Activated CD8-positive, alpha-beta T cell treated with anti-CD3 and anti-CD28 coated beads for 36 hours (primary cell): Measurements from ENCODE around the gene PHLDA1. TPM values are rescaled to one million over a fixed set of nuclear protein-coding genes. Genes with fewer than 3 reads are reported as not detected.
"Not testable (repeated sequence)": the region's sequence is repeated elsewhere in the genome, so short reads cannot be mapped to it uniquely, and the experiment has no call there.

Experiments
- ATAC-seq: fragments of 200-7000 bp; cut with Tn5 transposase; one replicate; pipeline ENCODE4 v1.10.0; 2021; ENCODE audit warnings: mild to moderate bottlenecking, moderate library complexity
- CTCF ChIA-PET: fragments of 350-600 bp; sonication (Branson Sonifier 250); formaldehyde crosslinking; loops from one replicate; lab custom pipeline; 2021; ENCODE audit warnings: antibody characterized with exemption; lab: Charles Lee
- POLR2A ChIA-PET: fragments of 350-600 bp; sonication (Branson Sonifier 250); formaldehyde crosslinking; loops from one replicate; lab custom pipeline; 2021; ENCODE audit warnings: antibody characterized with exemption; lab: Charles Lee
- DNase-seq: peaks from one replicate; pipeline ENCODE4 v3.0.0-alpha.2; 2020
- H3K27ac Mint-ChIP-seq: one replicate; pipeline ENCODE4 v1.8.0; 2021; ENCODE audit warnings: mild to moderate bottlenecking, mixed read lengths
- H3K27me3 Mint-ChIP-seq: one replicate; pipeline ENCODE4 v1.8.0; 2021; ENCODE audit warnings: mixed read lengths
- H3K36me3 Mint-ChIP-seq: one replicate; pipeline ENCODE4 v1.8.0; 2021; ENCODE audit warnings: low read depth, mixed read lengths
- H3K4me1 Mint-ChIP-seq: one replicate; pipeline ENCODE4 v1.8.0; 2021; ENCODE audit warnings: low read depth, mixed read lengths
- H3K4me3 Mint-ChIP-seq: one replicate; pipeline ENCODE4 v1.8.0; 2021; ENCODE audit warnings: mild to moderate bottlenecking, moderate library complexity, mixed read lengths
- H3K9me3 Mint-ChIP-seq: one replicate; pipeline ENCODE4 v1.8.0; 2021; ENCODE audit warnings: mixed read lengths
- CTCF ChIP-seq: fragments of 200-600 bp; IDR thresholded peaks from one replicate; pipeline ENCODE4 v1.8.0; 2022; ENCODE audit warnings: antibody characterized with exemption, mild to moderate bottlenecking
- intact Hi-C: fragments of 100-400 bp; cut with micrococcal nuclease; formaldehyde crosslinking; loops from one replicate; pipeline ENCODE4 v1.10.0; 2022
- total RNA-seq, 2 experiments: library from RNA; stranded (reverse); gene quantifications; one replicate each; pipeline ENCODE4 v1.2.3, GENCODE V29; 2021

Gene PHLDA1
- total RNA-seq, 2 experiments from 2014 or later: 33.9 to 35.0 TPM

GRCh38 chr12:75995691-75996090 is 35.9 kb downstream of the PHLDA1 start:
- H3K27me3 Mint-ChIP-seq: no peaks in the 10 kb centered on the region
- H3K27ac Mint-ChIP-seq: no peak overlapping the region
- ChIA-PET POLR2A (interaction anchor here (1.6 to 2.5 kb wide), 2 partner anchors 25 to 36 kb away, joined by 6 to 8 read pairs; partner anchors contain the start of gene PHLDA1), CTCF (interaction anchor here (0.9 to 1.3 kb wide), 2 partner anchors 32 to 68 kb away, joined by 3 read pairs; no protein-coding TSS in a partner anchor)
- no peak for TF ChIP-seq CTCF
- peaks cover 46% of the 10 kb centered on the region for H3K4me1 Mint-ChIP-seq
- no peaks in the 10 kb centered on the region for H3K9me3 Mint-ChIP-seq
- ATAC-seq (no peak), DNase-seq (no peak)
- intact Hi-C loops: loop anchor here (2.0 kb wide), 1 partner anchor 17 kb away; no protein-coding TSS in a partner anchor
- H3K4me3 Mint-ChIP-seq: no peak overlapping the region
- no peaks in the 10 kb centered on the region for H3K36me3 Mint-ChIP-seq

- peaks cover 51% of the 10 kb centered on the region for H3K4me1 Mint-ChIP-seq
- no peak for TF ChIP-seq CTCF
- CTCF ChIA-PET: interaction anchor here (0.8 to 1.5 kb wide), 3 partner anchors 9 to 26 kb away, joined by 3 to 4 read pairs (median 4); no protein-coding TSS in a partner anchor
These were observed 37.4 kb downstream of the PHLDA1 start for GRCh38 chr12:75994069-75994740.

GRCh38 chr12:75991753-75992152 is 39.8 kb downstream of the PHLDA1 start:
- Mint-ChIP-seq H3K4me1 (peaks cover 46% of the 10 kb centered on the region), H3K27ac (no peak overlapping the region), H3K36me3 (peaks cover 6% of the 10 kb centered on the region), H3K4me3 (no peak overlapping the region), H3K27me3 (peaks cover 5% of the 10 kb centered on the region), H3K9me3 (peaks cover 17% of the 10 kb centered on the region)
- ATAC-seq: no peak
- no peak for TF ChIP-seq CTCF
- POLR2A ChIA-PET: interaction anchor here (0.6 to 0.9 kb wide), 2 partner anchors 19 to 32 kb away, joined by 3 read pairs; no protein-coding TSS in a partner anchor
- CTCF ChIA-PET: interaction anchor here (1.0 kb wide), 1 partner anchor 48 kb away, joined by 3 read pairs; no protein-coding TSS in a partner anchor
- no peak for DNase-seq
- intact Hi-C loops: no loop called here

More at GRCh38 chr12:75994069-75994740, 37.4 kb downstream of the PHLDA1 start:
- Mint-ChIP-seq H3K27me3 (peaks cover 4% of the 10 kb centered on the region), H3K4me3 (no peak overlapping the region), H3K9me3 (no peaks in the 10 kb centered on the region), H3K27ac (peak overlapping the region; percentile 69), H3K36me3 (no peaks in the 10 kb centered on the region)
- ATAC-seq (peak; percentile 81), DNase-seq (peak; percentile 63)
- POLR2A ChIA-PET: interaction anchor here (1.0 to 2.5 kb wide), 4 partner anchors 15 to 37 kb away, joined by 3 to 8 read pairs (median 6); partner anchors contain the start of gene PHLDA1
- intact Hi-C loops: loop anchor here (1.0 to 2.0 kb wide), 2 partner anchors 15 to 26 kb away; no protein-coding TSS in a partner anchor

- no peak overlapping the region for H3K4me3 Mint-ChIP-seq
- peaks cover 5% of the 10 kb centered on the region for H3K27me3 Mint-ChIP-seq
- ChIA-PET POLR2A (interaction anchor here (1.2 kb wide), 2 partner anchors 11 to 57 kb away, joined by 4 read pairs; no protein-coding TSS in a partner anchor), CTCF (interaction anchor here (1.2 to 1.4 kb wide), 2 partner anchors 30 to 46 kb away, joined by 3 to 4 read pairs; no protein-coding TSS in a partner anchor)
- H3K4me1 Mint-ChIP-seq: peaks cover 50% of the 10 kb centered on the region
- H3K9me3 Mint-ChIP-seq: peaks cover 17% of the 10 kb centered on the region
- no peak for DNase-seq
- H3K27ac Mint-ChIP-seq: no peak overlapping the region
- intact Hi-C loops: no loop called here
- peaks cover 6% of the 10 kb centered on the region for H3K36me3 Mint-ChIP-seq
- ATAC-seq: no peak
- TF ChIP-seq CTCF: no peak
These were observed 41.2 kb downstream of the PHLDA1 start for GRCh38 chr12:75990189-75990912.

- H3K4me1 Mint-ChIP-seq: peaks cover 51% of the 10 kb centered on the region
- H3K4me3 Mint-ChIP-seq, H3K27ac Mint-ChIP-seq, H3K27me3 Mint-ChIP-seq, ATAC-seq, H3K36me3 Mint-ChIP-seq, intact Hi-C loops, DNase-seq: not testable (repeated sequence)
- H3K9me3 Mint-ChIP-seq: peaks cover 17% of the 10 kb centered on the region
- POLR2A ChIA-PET: interaction anchor here (1.4 to 1.5 kb wide), 3 partner anchors 8 to 43 kb away, joined by 3 to 4 read pairs (median 4); no protein-coding TSS in a partner anchor
- CTCF ChIA-PET: interaction anchor here (1.3 kb wide), 1 partner anchor 40 kb away, joined by 3 read pairs; no protein-coding TSS in a partner anchor
These were observed 43.9 kb downstream of the PHLDA1 start for GRCh38 chr12:75987709-75988108.
